Neural progenitor cell (in vitro differentiated cells): ENCODE data around the gene STX19. TPM values are rescaled to one million over a fixed set of nuclear protein-coding genes. Genes with fewer than 3 reads are reported as not detected.

Experiments
- DNase-seq: peaks from one replicate; pipeline ENCODE4 v3.0.0-alpha.2; 2016; ENCODE audit warnings: low spot score
- H2AFZ ChIP-seq: fragments of 200-600 bp; sonication (generic); replicated peaks from 2 replicates; pipeline ENCODE4 v1.6.1; 2016; ENCODE audit warnings: antibody characterized with exemption
- H3F3A ChIP-seq: fragments of 200-600 bp; sonication (generic); 2 replicates; pipeline ENCODE4 v1.6.1; 2016; ENCODE audit warnings: antibody characterized with exemption, low read depth
- H3K27ac ChIP-seq: fragments of 200-600 bp; sonication (generic); 2 replicates; pipeline ENCODE4 v1.5.1; 2016; ENCODE audit warnings: mild to moderate bottlenecking
- H3K27me3 ChIP-seq: fragments of 200-600 bp; sonication (generic); 2 replicates; pipeline ENCODE4 v1.6.1; 2016; ENCODE audit warnings: mild to moderate bottlenecking, moderate library complexity
- H3K36me3 ChIP-seq: fragments of 200-600 bp; sonication (generic); 2 replicates; pipeline ENCODE4 v1.5.1; 2016
- H3K4me1 ChIP-seq: fragments of 200-600 bp; sonication (generic); 2 replicates; pipeline ENCODE4 v1.6.1; 2016; ENCODE audit warnings: mixed run types
- H3K4me2 ChIP-seq: fragments of 200-600 bp; sonication (generic); 2 replicates; pipeline ENCODE4 v1.6.1; 2016
- H3K4me3 ChIP-seq: fragments of 200-600 bp; sonication (generic); 2 replicates; pipeline ENCODE4 v1.5.1; 2016
- H3K79me2 ChIP-seq: fragments of 200-600 bp; sonication (generic); 2 replicates; pipeline ENCODE4 v1.6.1; 2016; ENCODE audit warnings: low read depth
- H3K9ac ChIP-seq: fragments of 200-600 bp; sonication (generic); 2 replicates; pipeline ENCODE4 v1.6.1; 2016
- H3K9me3 ChIP-seq: fragments of 200-600 bp; sonication (generic); 2 replicates; pipeline ENCODE4 v1.5.1; 2016; ENCODE audit warnings: low read depth
- H4K20me1 ChIP-seq: fragments of 200-600 bp; sonication (generic); 2 replicates; pipeline ENCODE4 v1.6.1; 2016; ENCODE audit warnings: low read depth
- H3K27ac Mint-ChIP-seq: 3 replicates; pipeline ENCODE4 v1.8.0; 2021; ENCODE audit warnings: mixed read lengths
- H3K27me3 Mint-ChIP-seq: 2 replicates; pipeline ENCODE4 v1.8.0; 2022; ENCODE audit warnings: low read depth, mild to moderate bottlenecking, inconsistent platforms, moderate library complexity, mixed read lengths; ENCODE audit not compliant: insufficient read depth
- H3K36me3 Mint-ChIP-seq: 3 replicates; pipeline ENCODE4 v1.8.0; 2021; ENCODE audit warnings: mixed read lengths
- H3K4me1 Mint-ChIP-seq: 3 replicates; pipeline ENCODE4 v1.8.0; 2021; ENCODE audit warnings: mixed read lengths
- H3K4me3 Mint-ChIP-seq: 3 replicates; pipeline ENCODE4 v1.8.0; 2021; ENCODE audit warnings: mild to moderate bottlenecking, moderate library complexity, mixed read lengths
- H3K9me3 Mint-ChIP-seq: 3 replicates; pipeline ENCODE4 v1.8.0; 2020; ENCODE audit warnings: mixed read lengths
- EZH2 ChIP-seq: fragments of 200-600 bp; sonication (generic); IDR thresholded peaks from 2 replicates; pipeline ENCODE4 v1.6.1; 2017; ENCODE audit warnings: antibody characterized with exemption, mild to moderate bottlenecking, moderate library complexity
- EZH2phosphoT487 ChIP-seq: fragments of 200-600 bp; sonication (generic); IDR thresholded peaks from 2 replicates; pipeline ENCODE4 v1.6.1; 2017; ENCODE audit warnings: antibody characterized with exemption
- total RNA-seq: library from RNA; depleted of rRNA; stranded (reverse); fragments of >200 nt; gene quantifications from 2 replicates; pipeline ENCODE4 v1.2.3, GENCODE V29; 2015; ENCODE audit warnings: low replicate concordance
- TF ChIP-seq, protein P1 (sequence below): fragments of 200-600 bp; sonication (generic); IDR thresholded peaks from 2 replicates; pipeline ENCODE4 v1.5.1; 2017; ENCODE audit warnings: antibody characterized with exemption, mild to moderate bottlenecking

STX19 gene
- total RNA-seq, 1 donor from 2014 or later = not detected

DNA sequence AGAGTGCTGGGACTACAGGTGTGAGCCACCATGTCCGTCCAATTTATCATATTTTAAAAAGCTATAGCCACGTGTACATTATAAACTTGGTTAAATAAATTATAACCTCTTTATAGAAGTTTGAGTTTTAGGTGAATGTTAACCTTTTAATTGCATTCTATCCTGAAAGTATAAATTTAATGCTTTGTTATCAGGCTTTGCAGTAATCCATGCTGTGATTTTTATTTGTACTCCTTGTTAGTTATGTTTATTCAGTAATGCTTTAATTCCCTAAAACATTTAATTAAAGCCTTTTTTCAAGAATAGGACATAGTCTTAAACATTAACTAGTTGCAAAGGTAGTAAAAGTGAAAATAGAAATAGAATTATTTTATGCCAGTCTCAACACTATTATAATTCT is 36.8 kb downstream of the STX19 start:
- Mint-ChIP-seq H3K36me3 (peaks cover 2% of the 10 kb centered on the region), H3K4me3 (no peak overlapping the region), H3K27me3 (no peaks in the 10 kb centered on the region), H3K4me1 (no peaks in the 10 kb centered on the region), H3K9me3 (no peaks in the 10 kb centered on the region), H3K27ac (no peak overlapping the region)
- Histone ChIP-seq H3K79me2 (peaks cover 78% of the 10 kb centered on the region), H4K20me1 (peaks cover 6% of the 10 kb centered on the region), H3K4me3 (no peak overlapping the region), H3F3A (no peaks in the 10 kb centered on the region), H3K9ac (peak overlapping the region; percentile 2), H2AFZ (no peak overlapping the region), H3K27ac (no peak overlapping the region), H3K4me2 (no peak overlapping the region), H3K27me3 (no peaks in the 10 kb centered on the region), H3K36me3 (no peaks in the 10 kb centered on the region), H3K9me3 (no peaks in the 10 kb centered on the region), H3K4me1 (no peaks in the 10 kb centered on the region)
- TF ChIP-seq EZH2 = no peak
- TF ChIP-seq EZH2phosphoT487 = no peak
- TF ChIP-seq, protein P1, sequence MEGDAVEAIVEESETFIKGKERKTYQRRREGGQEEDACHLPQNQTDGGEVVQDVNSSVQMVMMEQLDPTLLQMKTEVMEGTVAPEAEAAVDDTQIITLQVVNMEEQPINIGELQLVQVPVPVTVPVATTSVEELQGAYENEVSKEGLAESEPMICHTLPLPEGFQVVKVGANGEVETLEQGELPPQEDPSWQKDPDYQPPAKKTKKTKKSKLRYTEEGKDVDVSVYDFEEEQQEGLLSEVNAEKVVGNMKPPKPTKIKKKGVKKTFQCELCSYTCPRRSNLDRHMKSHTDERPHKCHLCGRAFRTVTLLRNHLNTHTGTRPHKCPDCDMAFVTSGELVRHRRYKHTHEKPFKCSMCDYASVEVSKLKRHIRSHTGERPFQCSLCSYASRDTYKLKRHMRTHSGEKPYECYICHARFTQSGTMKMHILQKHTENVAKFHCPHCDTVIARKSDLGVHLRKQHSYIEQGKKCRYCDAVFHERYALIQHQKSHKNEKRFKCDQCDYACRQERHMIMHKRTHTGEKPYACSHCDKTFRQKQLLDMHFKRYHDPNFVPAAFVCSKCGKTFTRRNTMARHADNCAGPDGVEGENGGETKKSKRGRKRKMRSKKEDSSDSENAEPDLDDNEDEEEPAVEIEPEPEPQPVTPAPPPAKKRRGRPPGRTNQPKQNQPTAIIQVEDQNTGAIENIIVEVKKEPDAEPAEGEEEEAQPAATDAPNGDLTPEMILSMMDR = no peak
- no peak for DNase-seq

DNA sequence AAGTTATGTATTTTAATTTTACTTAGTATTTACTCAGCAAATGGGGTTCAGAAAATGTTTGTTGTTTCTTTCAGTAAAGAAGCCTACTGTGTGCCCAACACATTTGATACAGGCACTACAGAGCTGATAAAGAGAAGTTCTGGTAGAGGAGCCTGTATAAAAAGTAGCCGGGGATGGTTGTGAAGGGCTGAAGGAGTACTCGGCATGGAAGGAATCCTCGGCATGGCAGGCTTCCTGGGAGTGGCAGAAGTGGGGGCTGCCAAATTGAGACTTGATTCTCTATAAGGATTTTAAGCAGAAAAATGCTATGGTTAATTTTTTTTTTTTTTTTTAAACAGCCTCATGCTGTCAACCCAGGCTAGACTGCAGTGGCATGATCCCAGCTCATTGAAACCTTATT is 39.2 kb downstream of the STX19 start:
- Histone ChIP-seq H3K4me3 (no peak overlapping the region), H3K79me2 (peaks cover 87% of the 10 kb centered on the region), H3K36me3 (no peaks in the 10 kb centered on the region), H3K4me2 (no peak overlapping the region), H4K20me1 (peaks cover 6% of the 10 kb centered on the region), H3K27ac (no peak overlapping the region), H2AFZ (no peak overlapping the region), H3K9me3 (no peaks in the 10 kb centered on the region), H3K9ac (no peak overlapping the region), H3K27me3 (no peaks in the 10 kb centered on the region), H3F3A (no peaks in the 10 kb centered on the region), H3K4me1 (no peaks in the 10 kb centered on the region)
- peaks cover 2% of the 10 kb centered on the region for H3K36me3 Mint-ChIP-seq
- H3K27ac Mint-ChIP-seq = no peak overlapping the region
- H3K27me3 Mint-ChIP-seq = no peaks in the 10 kb centered on the region
- no peaks in the 10 kb centered on the region for H3K4me1 Mint-ChIP-seq
- no peak overlapping the region for H3K4me3 Mint-ChIP-seq
- no peaks in the 10 kb centered on the region for H3K9me3 Mint-ChIP-seq
- no peak for DNase-seq
- TF ChIP-seq, protein P1 = no peak
- TF ChIP-seq EZH2phosphoT487 (no peak), EZH2 (no peak)

DNA sequence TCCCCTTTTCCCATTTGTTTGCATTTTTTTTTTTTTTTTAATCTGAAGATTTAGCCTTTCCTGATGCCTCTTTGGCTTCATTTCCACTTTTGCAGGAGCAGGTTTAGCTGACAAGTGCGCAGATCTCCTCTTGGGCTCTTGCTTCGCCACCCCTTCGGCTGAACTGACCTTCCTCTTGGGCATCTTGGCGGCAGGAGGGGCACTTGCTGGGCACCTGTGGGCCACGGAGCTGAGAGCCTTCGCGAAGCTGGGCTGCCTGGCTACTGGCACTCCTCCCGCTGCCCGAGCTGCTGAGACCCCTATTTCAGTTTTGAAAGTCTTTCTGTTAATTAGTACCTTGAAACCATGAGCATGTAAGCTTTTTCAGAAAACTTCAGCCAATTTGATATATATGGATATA is 39.6 kb downstream of the STX19 start:
- TF ChIP-seq EZH2phosphoT487 = no peak
- TF ChIP-seq EZH2 = no peak
- TF ChIP-seq, protein P1 = no peak
- Mint-ChIP-seq H3K36me3 (peaks cover 2% of the 10 kb centered on the region), H3K27ac (no peak overlapping the region), H3K9me3 (no peaks in the 10 kb centered on the region), H3K4me1 (no peaks in the 10 kb centered on the region), H3K4me3 (no peak overlapping the region), H3K27me3 (no peaks in the 10 kb centered on the region)
- H3K9ac ChIP-seq = no peak overlapping the region
- H3K27ac ChIP-seq = no peak overlapping the region
- no peaks in the 10 kb centered on the region for H3K27me3 ChIP-seq
- H3K36me3 ChIP-seq = no peaks in the 10 kb centered on the region
- H3K4me2 ChIP-seq = no peak overlapping the region
- no peak overlapping the region for H2AFZ ChIP-seq
- H3K4me1 ChIP-seq = no peaks in the 10 kb centered on the region
- H3F3A ChIP-seq = no peaks in the 10 kb centered on the region
- H3K79me2 ChIP-seq = peaks cover 86% of the 10 kb centered on the region
- DNase-seq = no peak
- no peaks in the 10 kb centered on the region for H3K9me3 ChIP-seq
- H4K20me1 ChIP-seq = peaks cover 6% of the 10 kb centered on the region
- no peak overlapping the region for H3K4me3 ChIP-seq
